ENCODE measurements around the gene SFXN5. TPM values are rescaled to one million over a fixed set of nuclear protein-coding genes. Genes with fewer than 3 reads are reported as not detected.

The SFXN5 gene
- total RNA-seq, 1 experiment from 2014 or later, result 20.5 TPM

GRCh38 chr2:73059106-73059505 lies 12.4 kb downstream of the SFXN5 start:
- Histone ChIP-seq H3K9me3 (replicated peaks) (peaks cover 4% of the 10 kb centered on the region; the same call in 1 of the 2 replicates), H3K4me3 (no peak overlapping the region), H3K4me1 (peaks cover 8% of the 10 kb centered on the region), H3K27me3 (no peaks in the 10 kb centered on the region), H3K36me3 (peaks cover 28% of the 10 kb centered on the region), H3K27ac (no peak overlapping the region)
- DNase-seq, result no peak

GRCh38 chr2:73054980-73055379 lies 16.5 kb downstream of the SFXN5 start:
- H3K27ac ChIP-seq, result no peak overlapping the region
- no peaks in the 10 kb centered on the region for H3K4me1 ChIP-seq
- peaks cover 4% of the 10 kb centered on the region; the same call in 1 of the 2 replicates for H3K9me3 ChIP-seq (replicated peaks)
- H3K4me3 ChIP-seq, result no peak overlapping the region
- no peaks in the 10 kb centered on the region for H3K27me3 ChIP-seq
- DNase-seq, result no peak
- peaks cover 28% of the 10 kb centered on the region for H3K36me3 ChIP-seq

- no peak overlapping the region for H3K4me3 ChIP-seq
- peaks cover 4% of the 10 kb centered on the region; the same call in 1 of the 2 replicates for H3K9me3 ChIP-seq (replicated peaks)
- H3K36me3 ChIP-seq, result peaks cover 28% of the 10 kb centered on the region
- no peaks in the 10 kb centered on the region for H3K27me3 ChIP-seq
- no peak overlapping the region for H3K27ac ChIP-seq
- no peaks in the 10 kb centered on the region for H3K4me1 ChIP-seq
- no peak for DNase-seq
These were observed 18.0 kb downstream of the SFXN5 start for GRCh38 chr2:73053316-73054114.

GRCh38 chr2:73050121-73050545 lies 21.4 kb downstream of the SFXN5 start:
- Histone ChIP-seq H3K9me3 (replicated peaks) (no peaks in the 10 kb centered on the region), H3K4me3 (no peak overlapping the region), H3K27me3 (no peaks in the 10 kb centered on the region), H3K4me1 (no peaks in the 10 kb centered on the region), H3K36me3 (peaks cover 2% of the 10 kb centered on the region; the same call in 1 of the 2 replicates), H3K27ac (no peak overlapping the region)
- DNase-seq, result no peak

GRCh38 chr2:73043929-73044832 lies 27.3 kb downstream of the SFXN5 start:
- H3K27ac ChIP-seq, result no peak overlapping the region

GRCh38 chr2:73043276-73043675 lies 28.2 kb downstream of the SFXN5 start:
- Histone ChIP-seq H3K4me1 (no peaks in the 10 kb centered on the region), H3K27ac (no peak overlapping the region), H3K4me3 (no peak overlapping the region), H3K36me3 (no peaks in the 10 kb centered on the region), H3K9me3 (replicated peaks) (no peaks in the 10 kb centered on the region), H3K27me3 (no peaks in the 10 kb centered on the region)
- DNase-seq, result no peak

More at GRCh38 chr2:73043929-73044832, 27.3 kb downstream of the SFXN5 start:
- Histone ChIP-seq H3K9me3 (replicated peaks) (no peaks in the 10 kb centered on the region), H3K4me3 (no peak overlapping the region), H3K27me3 (no peaks in the 10 kb centered on the region), H3K36me3 (no peaks in the 10 kb centered on the region), H3K4me1 (no peaks in the 10 kb centered on the region)
- DNase-seq, result no peak

- no peaks in the 10 kb centered on the region for H3K27me3 ChIP-seq
- no peaks in the 10 kb centered on the region for H3K9me3 ChIP-seq (replicated peaks)
- DNase-seq, result no peak
- H3K27ac ChIP-seq, result no peak overlapping the region
- H3K36me3 ChIP-seq, result no peaks in the 10 kb centered on the region
- no peak overlapping the region for H3K4me3 ChIP-seq
- H3K4me1 ChIP-seq, result no peaks in the 10 kb centered on the region
These were observed 33.4 kb downstream of the SFXN5 start for GRCh38 chr2:73037947-73038585.

GRCh38 chr2:73036766-73037165 lies 34.7 kb downstream of the SFXN5 start:
- H3K4me3 ChIP-seq, result no peak overlapping the region
- no peak for DNase-seq
- H3K4me1 ChIP-seq, result no peaks in the 10 kb centered on the region
- no peaks in the 10 kb centered on the region for H3K27me3 ChIP-seq
- H3K27ac ChIP-seq, result no peak overlapping the region
- H3K36me3 ChIP-seq, result no peaks in the 10 kb centered on the region
- H3K9me3 ChIP-seq (replicated peaks), result no peaks in the 10 kb centered on the region

- Histone ChIP-seq H3K36me3 (no peaks in the 10 kb centered on the region), H3K4me3 (no peak overlapping the region), H3K4me1 (no peaks in the 10 kb centered on the region), H3K27ac (no peak overlapping the region), H3K9me3 (replicated peaks) (no peaks in the 10 kb centered on the region), H3K27me3 (no peaks in the 10 kb centered on the region)
- DNase-seq, result no peak
These were observed 35.4 kb downstream of the SFXN5 start for GRCh38 chr2:73035899-73036711.

GRCh38 chr2:73034661-73035375 lies 36.7 kb downstream of the SFXN5 start:
- H3K9me3 ChIP-seq (replicated peaks), result no peaks in the 10 kb centered on the region

GRCh38 chr2:73033766-73034381 lies 37.6 kb downstream of the SFXN5 start:
- Histone ChIP-seq H3K27me3 (no peaks in the 10 kb centered on the region), H3K9me3 (replicated peaks) (no peaks in the 10 kb centered on the region), H3K27ac (no peak overlapping the region), H3K4me1 (no peaks in the 10 kb centered on the region), H3K4me3 (no peak overlapping the region), H3K36me3 (no peaks in the 10 kb centered on the region)
- no peak for DNase-seq

More at GRCh38 chr2:73034661-73035375, 36.7 kb downstream of the SFXN5 start:
- Histone ChIP-seq H3K36me3 (no peaks in the 10 kb centered on the region), H3K4me1 (no peaks in the 10 kb centered on the region), H3K4me3 (no peak overlapping the region), H3K27ac (no peak overlapping the region), H3K27me3 (no peaks in the 10 kb centered on the region)
- DNase-seq, result no peak

GRCh38 chr2:73033142-73033765 lies 38.3 kb downstream of the SFXN5 start:
- Histone ChIP-seq H3K4me3 (no peak overlapping the region), H3K4me1 (no peaks in the 10 kb centered on the region), H3K36me3 (no peaks in the 10 kb centered on the region), H3K27me3 (no peaks in the 10 kb centered on the region), H3K27ac (no peak overlapping the region), H3K9me3 (replicated peaks) (no peaks in the 10 kb centered on the region)
- no peak for DNase-seq

GRCh38 chr2:73032702-73033097 lies 38.8 kb downstream of the SFXN5 start:
- H3K4me1 ChIP-seq, result no peaks in the 10 kb centered on the region
- no peaks in the 10 kb centered on the region for H3K27me3 ChIP-seq
- no peak overlapping the region for H3K4me3 ChIP-seq
- H3K36me3 ChIP-seq, result no peaks in the 10 kb centered on the region
- no peaks in the 10 kb centered on the region for H3K9me3 ChIP-seq (replicated peaks)
- no peak overlapping the region for H3K27ac ChIP-seq
- DNase-seq, result no peak
